HL-60 (cell line): ENCODE data around the gene MAP3K8.

ENCODE experiments used
- CTCF ChIP-seq: IDR thresholded peaks from one replicate; pipeline ENCODE4 v1.5.1; 2011; ENCODE audit warnings: low read length, control low read depth, inconsistent platforms; ENCODE audit not compliant: insufficient read depth
- POLR2AphosphoS5 ChIP-seq: IDR thresholded peaks from 2 replicates; pipeline ENCODE4 v1.6.1; 2012; ENCODE audit warnings: low read depth

- TF ChIP-seq CTCF (no peak), POLR2AphosphoS5 (no peak)
Observed at GRCh38 chr10:30437031-30437841, 3.3 kb downstream of the MAP3K8 start.
